Testis (tissue), 2 donors: ENCODE results near the gene FOS.

ENCODE experiments used
- CTCF ChIP-seq, 3 experiments: fragments of 450-650 bp in 2 of 3; fragments of 200-600 bp in 1 of 3; sonication (generic) in 1 of 3; IDR thresholded peaks; one replicate each; pipeline ENCODE4 v1.5.1; 2016 to 2019; ENCODE audit warnings: antibody characterized with exemption in 3 of 3, mild to moderate bottlenecking in 2 of 3, moderate library complexity in 1 of 3
- POLR2A ChIP-seq: fragments of 450-650 bp; IDR thresholded peaks from one replicate; pipeline ENCODE4 v1.6.1; 2017; ENCODE audit warnings: antibody characterized with exemption, mild to moderate bottlenecking, moderate library complexity

GRCh38 chr14:75310295-75311111 lies 31.9 kb downstream of the FOS start:
- TF ChIP-seq CTCF (IDR thresholded peaks at IDR 0.05) = no peak
- no peak for TF ChIP-seq POLR2A
